ENCODE measurements around the gene PMVK.
"Not testable (repeated sequence)": the region's sequence is repeated elsewhere in the genome, so short reads cannot be mapped to it uniquely, and the experiment has no call there.

Gene PMVK

GRCh38 chr1:154912755-154913154, 23.8 kb downstream of the PMVK start:
- no peak for DNase-seq

GRCh38 chr1:154911691-154912550, 24.6 kb downstream of the PMVK start:
- DNase-seq, result no peak

GRCh38 chr1:154910851-154911250, 25.7 kb downstream of the PMVK start:
- no peak for DNase-seq

- DNase-seq, result no peak
These were observed 27.6 kb downstream of the PMVK start for GRCh38 chr1:154908937-154909336.

- DNase-seq, result not testable (repeated sequence)
These were observed 28.4 kb downstream of the PMVK start for GRCh38 chr1:154908129-154908528.

- DNase-seq, result no peak
These were observed 29.9 kb downstream of the PMVK start for GRCh38 chr1:154906621-154907081.

GRCh38 chr1:154902938-154903566, 33.5 kb downstream of the PMVK start:
- no peak for DNase-seq

GRCh38 chr1:154901591-154901990, 34.9 kb downstream of the PMVK start:
- no peak for DNase-seq

- DNase-seq, result no peak
These were observed 37.5 kb downstream of the PMVK start for GRCh38 chr1:154899041-154899440.

GRCh38 chr1:154896771-154897286, 39.7 kb downstream of the PMVK start:
- no peak for DNase-seq

GRCh38 chr1:154895798-154896197, 40.7 kb downstream of the PMVK start:
- DNase-seq, result no peak

GRCh38 chr1:154891452-154891851, 45.1 kb downstream of the PMVK start:
- DNase-seq, result no peak

- no peak for DNase-seq
These were observed 47.8 kb downstream of the PMVK start for GRCh38 chr1:154888757-154889156.

GRCh38 chr1:154886281-154887015, 50.1 kb downstream of the PMVK start:
- DNase-seq, result no peak

- no peak for DNase-seq
These were observed 51.4 kb downstream of the PMVK start for GRCh38 chr1:154884869-154885701.

GRCh38 chr1:154883919-154884868, 52.3 kb downstream of the PMVK start:
- DNase-seq, result no peak

- DNase-seq, result no peak
These were observed 54.5 kb downstream of the PMVK start for GRCh38 chr1:154881820-154882535.

- DNase-seq, result no peak
These were observed 55.8 kb downstream of the PMVK start for GRCh38 chr1:154880671-154881070.

GRCh38 chr1:154879038-154879421, 57.5 kb downstream of the PMVK start:
- no peak for DNase-seq

GRCh38 chr1:154878371-154879037, 58.0 kb downstream of the PMVK start:
- no peak for DNase-seq

Measured in NCI-H1436 treated with DMSO at 0.1 percent for 48 hours (cell line).